LNCAP (cell line): ENCODE measurements around the gene ACTL7A.

Experiments used
- CTCF ChIP-seq: fragments of 450-650 bp; IDR thresholded peaks from 2 replicates; pipeline ENCODE4 v1.5.1; 2017; ENCODE audit warnings: mild to moderate bottlenecking

The ACTL7A gene

GRCh38 chr9:108882052-108882888 lies 20.2 kb downstream of the ACTL7A start:
- TF ChIP-seq CTCF: no peak

GRCh38 chr9:108883085-108883484 lies 21.0 kb downstream of the ACTL7A start:
- no peak for TF ChIP-seq CTCF

GRCh38 chr9:108884701-108885100 lies 22.6 kb downstream of the ACTL7A start:
- no peak for TF ChIP-seq CTCF

GRCh38 chr9:108885643-108886348 lies 23.7 kb downstream of the ACTL7A start:
- TF ChIP-seq CTCF: no peak

- peak; percentile 16; the same call in 1 of the 2 replicates for TF ChIP-seq CTCF
Measured at GRCh38 chr9:108889649-108890067, 27.6 kb downstream of the ACTL7A start.

GRCh38 chr9:108894225-108894997 lies 32.3 kb downstream of the ACTL7A start:
- no peak for TF ChIP-seq CTCF

GRCh38 chr9:108897324-108898096 lies 35.4 kb downstream of the ACTL7A start:
- TF ChIP-seq CTCF: no peak
